GM18511 (cell line): ENCODE measurements around the gene ELAVL1.
"Not testable (repeated sequence)": the region's sequence is repeated elsewhere in the genome, so short reads cannot be mapped to it uniquely, and the experiment has no call there.

Experiments
- ATAC-seq: cut with Tn5 transposase; IDR thresholded peaks from one replicate; pipeline ENCODE4 v1.9.1; 2021; ENCODE audit warnings: mild to moderate bottlenecking, moderate library complexity; ENCODE audit not compliant: unreplicated experiment

The ELAVL1 gene

DNA sequence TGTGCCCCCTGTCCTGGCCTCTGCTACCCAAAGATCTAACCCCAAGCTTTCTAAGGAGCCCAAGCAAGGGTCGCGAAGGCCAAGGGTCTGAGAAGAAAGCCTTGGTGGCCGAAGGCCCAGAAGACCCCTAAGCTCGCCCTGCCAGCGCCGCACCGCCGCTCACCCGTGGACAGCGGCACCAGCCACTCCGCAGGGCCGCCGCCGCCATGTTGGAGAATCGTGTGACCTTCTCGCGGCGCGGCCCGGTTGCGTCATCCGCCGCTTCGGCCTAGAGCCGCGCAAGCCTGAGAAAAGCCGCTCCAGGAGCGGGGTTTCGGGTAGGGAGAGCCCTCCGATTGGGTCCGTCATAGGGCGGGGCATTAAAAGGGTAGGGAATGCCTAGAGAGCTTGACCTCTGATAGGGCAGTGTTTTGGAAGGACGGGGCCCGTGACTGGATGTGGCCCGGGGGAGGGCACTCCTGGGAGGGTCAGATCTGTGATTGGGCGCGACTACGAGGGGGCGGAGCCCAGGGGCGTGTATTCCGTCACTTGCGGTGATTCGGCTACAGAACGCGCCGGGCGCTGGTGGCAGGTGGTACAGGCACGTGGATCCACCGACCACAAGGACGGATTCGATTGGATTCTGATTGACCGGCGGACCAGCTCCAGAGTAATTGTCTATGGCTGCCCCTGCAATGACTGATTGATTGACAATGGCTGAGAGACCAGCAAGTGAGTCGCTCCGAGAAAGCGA, 61.8 kb downstream of the ELAVL1 start, which contains the start of gene TIMM44:
TSS of gene TIMM44 (minus strand) at position 223 of the 733 bp plus-strand sequence. CDS start at position 208, 15 bp downstream.
- peak; percentile 98 for ATAC-seq

- no peak for ATAC-seq
Observed at GRCh38 chr19:7942981-7943443, 62.4 kb downstream of the ELAVL1 start.

GRCh38 chr19:7941895-7942596, 63.4 kb downstream of the ELAVL1 start:
- ATAC-seq = no peak

GRCh38 chr19:7940841-7941240, 64.6 kb downstream of the ELAVL1 start:
- no peak for ATAC-seq

DNA sequence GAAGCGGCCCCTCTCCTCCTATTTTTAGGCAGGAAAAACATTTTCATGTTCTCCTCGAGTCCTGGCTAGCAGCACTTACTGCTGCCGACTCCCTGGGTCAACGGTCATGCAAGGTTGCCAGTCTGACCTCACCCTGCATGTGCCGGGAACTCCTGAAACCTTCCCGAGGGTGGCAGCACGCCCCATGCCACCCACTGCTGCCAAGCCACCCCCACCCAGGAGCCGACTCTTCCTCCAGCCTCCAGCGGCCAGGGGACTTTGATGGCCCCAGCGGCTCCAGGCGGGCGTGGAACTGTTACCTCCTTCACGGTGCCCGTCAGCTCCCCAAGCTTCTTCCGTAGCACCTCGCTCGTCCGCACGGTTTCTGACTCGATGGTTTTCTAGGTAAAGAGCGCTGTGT, 70.7 kb downstream of the ELAVL1 start:
- ATAC-seq = no peak

DNA sequence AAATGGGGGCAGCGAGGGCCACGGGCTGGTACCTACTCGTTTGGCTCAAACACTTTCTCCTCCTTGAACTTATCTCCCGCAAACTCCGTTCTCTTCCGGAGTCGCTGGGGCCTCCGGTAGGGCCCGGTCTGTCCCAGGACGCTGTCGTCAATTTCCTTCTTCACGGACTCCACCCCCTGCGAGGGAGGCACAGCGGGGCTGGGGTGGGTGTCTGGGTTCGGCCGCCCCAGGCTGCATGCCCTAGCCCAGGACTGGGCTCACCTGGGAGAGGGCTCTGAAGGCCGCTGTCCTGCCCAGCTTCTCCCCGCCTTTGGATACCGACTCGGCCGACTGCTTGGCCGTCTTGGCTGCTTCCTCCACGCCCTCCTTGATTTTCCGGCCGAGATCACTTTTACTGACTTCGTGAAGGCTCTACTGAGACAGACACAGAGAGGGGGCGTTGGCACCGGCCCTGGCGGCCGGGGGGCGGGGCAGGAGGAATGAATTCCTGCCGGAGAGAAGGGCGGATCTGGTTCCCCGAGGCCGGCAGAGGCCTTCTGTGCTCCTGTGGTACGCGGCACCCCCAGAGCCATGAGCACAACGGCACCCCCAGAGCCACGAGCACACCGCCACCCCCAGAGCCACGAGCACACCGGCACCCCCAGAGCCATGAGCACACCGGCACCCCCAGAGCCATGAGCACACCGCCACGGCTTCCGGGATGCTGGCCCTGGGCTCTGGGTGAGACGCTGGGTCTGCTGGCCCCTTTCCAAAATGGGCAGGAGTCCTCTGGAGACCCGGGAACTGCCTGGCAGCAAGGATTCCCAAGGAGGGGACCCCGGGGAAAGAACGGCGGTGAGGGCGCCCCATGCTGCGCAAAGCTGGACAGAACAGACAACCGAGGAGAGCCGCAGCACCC, 71.4 kb downstream of the ELAVL1 start:
- no peak for ATAC-seq

- ATAC-seq = no peak
Observed at GRCh38 chr19:7933411-7933810, 72.0 kb downstream of the ELAVL1 start.

DNA sequence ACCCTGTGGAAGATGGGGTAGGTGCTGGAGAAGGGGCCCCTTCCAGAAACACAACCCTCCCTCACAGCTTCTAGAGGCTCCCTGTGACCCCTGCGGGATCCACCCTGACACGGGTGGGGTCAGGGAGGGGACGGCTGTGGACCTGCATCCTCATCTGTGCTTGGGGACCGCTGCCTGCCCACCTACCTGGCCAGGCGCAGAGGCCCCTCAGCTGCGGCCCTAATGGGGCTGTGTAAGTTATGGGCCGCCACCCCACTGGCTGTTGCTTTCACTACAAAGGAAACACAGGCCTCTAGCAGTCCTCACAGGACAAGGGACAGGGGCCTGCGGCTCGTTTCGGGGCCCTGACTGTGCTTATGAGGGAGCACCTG, 72.5 kb downstream of the ELAVL1 start:
- ATAC-seq = no peak

DNA sequence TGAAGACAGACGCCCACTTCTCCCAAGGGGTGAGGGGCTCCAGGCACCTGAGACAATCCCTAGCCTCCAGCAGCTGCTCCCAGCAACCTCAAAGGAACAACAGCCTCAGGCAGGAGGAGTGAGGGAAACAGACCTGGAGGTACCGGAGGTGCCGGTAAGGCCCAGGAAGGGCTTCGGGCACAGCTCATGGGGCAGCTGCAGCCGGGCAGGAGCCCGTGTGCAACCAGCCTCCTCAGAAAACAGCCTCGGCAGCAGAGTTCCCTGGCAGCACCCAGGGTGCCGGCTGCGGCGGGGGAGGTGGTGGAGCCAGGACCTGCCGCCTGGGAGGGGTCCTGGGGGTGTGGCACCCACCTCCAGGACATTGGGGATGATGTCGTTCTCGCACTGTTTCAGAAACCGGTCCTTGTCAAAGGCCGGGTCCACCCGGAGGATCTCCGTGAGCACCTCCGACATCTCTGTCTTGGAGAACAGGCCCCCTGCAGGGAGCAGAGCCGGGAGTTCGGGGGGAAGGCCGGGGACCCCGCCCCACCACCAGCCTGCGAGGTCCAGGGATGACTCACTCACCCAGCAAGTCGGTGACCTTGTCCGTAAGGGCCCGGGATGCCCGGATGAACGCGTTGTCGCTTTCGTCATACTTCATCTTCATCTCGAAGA, 73.0 kb downstream of the ELAVL1 start:
- no peak for ATAC-seq

GRCh38 chr19:7931221-7932061, 74.0 kb downstream of the ELAVL1 start:
- no peak for ATAC-seq

DNA sequence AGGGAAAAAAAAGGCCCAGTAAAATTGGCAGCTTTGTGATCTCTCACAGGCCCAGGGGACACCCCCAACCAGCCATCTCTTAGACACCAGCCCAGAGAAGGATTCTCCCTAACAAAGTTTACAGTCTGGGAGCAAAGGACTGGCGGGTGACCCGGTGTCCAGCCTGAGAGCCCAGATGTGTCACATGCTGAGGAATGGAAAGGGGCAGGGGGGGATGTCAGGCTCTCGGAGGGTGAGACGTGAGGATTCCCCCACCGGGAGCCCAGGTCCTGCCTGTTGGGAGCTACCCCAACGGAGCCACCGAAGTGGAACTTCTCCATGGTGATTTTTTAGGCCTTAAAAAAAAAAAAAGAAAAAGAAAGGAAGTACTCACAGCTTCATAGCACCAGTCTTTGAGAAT, 74.7 kb downstream of the ELAVL1 start:
- ATAC-seq = no peak

DNA sequence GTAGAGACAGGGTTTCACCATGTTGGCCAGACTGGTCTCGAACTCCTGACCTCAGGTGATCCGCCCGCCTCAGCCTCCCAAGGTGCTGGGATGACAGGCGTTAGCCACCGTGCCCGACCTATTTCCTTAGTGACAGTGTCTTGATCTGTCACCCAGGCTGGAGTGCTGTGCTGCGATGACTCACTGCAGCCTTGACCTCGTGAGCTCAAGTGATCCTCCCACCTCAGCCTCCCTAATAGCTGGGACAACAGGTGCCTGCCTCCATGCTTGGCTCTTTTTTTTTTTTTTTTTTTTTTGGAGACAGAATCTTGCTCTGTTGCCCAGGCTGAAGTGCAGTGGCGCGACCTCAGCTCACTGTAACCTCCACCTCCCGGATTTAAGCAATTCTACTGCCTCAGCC, 75.4 kb downstream of the ELAVL1 start:
- ATAC-seq = not testable (repeated sequence)

- ATAC-seq = no peak
Observed at GRCh38 chr19:7928741-7929701, 76.4 kb downstream of the ELAVL1 start.

DNA sequence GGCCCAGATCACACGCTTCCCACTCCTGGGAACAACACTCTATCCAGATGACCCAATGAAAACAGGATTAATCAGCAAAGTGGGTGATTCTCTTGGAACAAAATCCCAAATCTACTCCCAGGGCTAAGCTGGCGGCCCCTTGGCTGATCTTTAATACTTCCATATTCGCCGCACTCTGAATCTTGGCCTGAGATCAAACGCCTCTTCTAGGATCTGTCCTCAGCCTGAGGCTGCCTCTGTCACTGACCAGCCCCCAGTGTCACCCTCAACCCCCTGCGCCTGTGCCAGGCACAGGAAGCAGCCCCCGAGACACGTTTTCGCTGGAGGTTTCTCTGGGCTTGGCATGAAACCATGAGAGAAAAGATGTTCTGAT, 77.1 kb downstream of the ELAVL1 start:
- no peak for ATAC-seq

DNA sequence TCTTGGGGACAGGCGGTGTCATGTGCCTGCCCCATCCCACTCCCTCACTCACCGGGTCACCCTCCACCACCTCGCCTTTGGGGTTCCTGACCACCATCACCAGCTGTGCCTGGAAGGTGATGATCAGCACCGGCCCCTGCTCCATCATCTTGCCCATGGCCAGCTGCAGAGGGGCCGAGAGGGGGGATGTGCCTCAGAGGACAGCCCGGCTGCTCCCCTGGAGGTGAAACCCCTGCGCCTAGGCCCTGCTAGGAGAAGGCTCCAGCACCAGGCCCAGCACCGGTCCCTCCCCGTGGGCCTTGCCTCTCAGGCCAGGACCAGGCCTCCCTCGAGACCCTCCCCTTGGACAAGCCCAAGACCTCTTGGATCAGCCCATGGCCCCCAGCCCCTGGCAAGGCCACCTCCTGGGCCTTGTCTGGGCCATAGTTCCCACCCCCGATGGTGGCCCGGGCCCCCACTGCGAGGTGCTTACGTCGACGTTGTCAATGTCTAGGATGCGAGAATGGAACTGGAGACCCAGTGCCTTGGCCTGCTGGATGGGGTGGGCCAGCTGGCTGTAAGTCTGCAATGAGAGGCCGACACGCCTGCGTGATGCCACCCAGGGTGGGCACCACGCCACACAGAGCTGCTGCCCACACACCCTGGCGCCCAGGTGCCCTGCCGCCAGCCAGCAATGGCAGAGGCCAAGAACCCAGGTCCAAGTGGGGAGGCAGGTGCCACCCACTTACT, 77.7 kb downstream of the ELAVL1 start:
- no peak for ATAC-seq

GRCh38 chr19:7926727-7927604, 78.5 kb downstream of the ELAVL1 start:
- ATAC-seq = no peak

- ATAC-seq = no peak
Observed at GRCh38 chr19:7926021-7926726, 79.3 kb downstream of the ELAVL1 start, which contains the start of gene CTXN1. Gene CTXN1, minus strand, starts transcription at chr19:7926135. Its CDS starts 597 bp downstream, at chr19:7925538.
